H1 (cell line): ENCODE measurements around the gene LRRC37A. TPM values are rescaled to one million over a fixed set of nuclear protein-coding genes. Genes with fewer than 3 reads are reported as not detected.
"Not testable (repeated sequence)": the region's sequence is repeated elsewhere in the genome, so short reads cannot be mapped to it uniquely, and the experiment has no call there.

Experiments
- CTCF ChIA-PET: fragments of 300-600 bp; sonication (Branson Sonifier 250); formaldehyde crosslinking; loops from one replicate; lab custom pipeline; 2021; ENCODE audit not compliant: partially characterized antibody; lab: Charles Lee
- POLR2A ChIA-PET: fragments of 300-600 bp; sonication (Branson Sonifier 250); formaldehyde crosslinking; loops from one replicate; lab custom pipeline; 2021; ENCODE audit warnings: inconsistent platforms; ENCODE audit not compliant: partially characterized antibody; lab: Charles Lee
- DNase-seq, 2 experiments: peaks; one replicate each; pipeline versions ENCODE4 v3.0.0 to v3.0.0-alpha.2; 2010 to 2022; ENCODE audit warnings: low spot score in 2 of 2, low read depth in 1 of 2, mixed read lengths in 1 of 2
- FAIRE-seq: peaks from 2 replicates; lab custom pipeline; 2011; peaks lifted over from hg19 to GRCh38; lab: Jason Lieb, UNC
- H2AFZ ChIP-seq: 2 replicates; pipeline ENCODE4 v1.8.1; 2012; ENCODE audit warnings: low read length, inconsistent platforms
- H2AK5ac ChIP-seq: 2 replicates; pipeline ENCODE4 v1.6.1; 2013; ENCODE audit warnings: low read depth, low read length
- H2BK120ac ChIP-seq: replicated peaks from 2 replicates; pipeline ENCODE3; 2013; ENCODE audit warnings: low read depth, low read length, inconsistent platforms
- H2BK12ac ChIP-seq: 2 replicates; pipeline ENCODE4 v1.6.1; 2013; ENCODE audit warnings: low read depth, low read length
- H2BK15ac ChIP-seq: 2 replicates; pipeline ENCODE4 v1.6.1; 2013; ENCODE audit warnings: low read length
- H2BK20ac ChIP-seq: 2 replicates; pipeline ENCODE4 v1.6.1; 2013; ENCODE audit warnings: low read length
- H2BK5ac ChIP-seq: 2 replicates; pipeline ENCODE4 v1.6.1; 2013; ENCODE audit warnings: low read depth, low read length
- H3K14ac ChIP-seq: 2 replicates; pipeline ENCODE4 v1.6.1; 2013; ENCODE audit warnings: inconsistent platforms; ENCODE audit not compliant: insufficient read length
- H3K18ac ChIP-seq: 2 replicates; pipeline ENCODE4 v1.6.1; 2013; ENCODE audit warnings: low read length; ENCODE audit errors: extremely low read depth
- H3K23ac ChIP-seq: 2 replicates; pipeline ENCODE4 v1.6.1; 2013; ENCODE audit warnings: inconsistent platforms; ENCODE audit not compliant: insufficient read length
- H3K23me2 ChIP-seq: 2 replicates; pipeline ENCODE4 v1.6.1; 2013; ENCODE audit warnings: low read depth, low read length
- H3K27ac ChIP-seq: 2 replicates; pipeline ENCODE4 v1.6.1; 2011; ENCODE audit warnings: low read depth, low read length, inconsistent platforms
- H3K27me3 ChIP-seq, 4 experiments: replicated peaks in 1 of 4; 1 replicate in 1 of 4; 2 replicates in 3 of 4; pipeline versions ENCODE4 v1.6.1 to v1.8.1; 2011 to 2013; ENCODE audit warnings: low read length in 3 of 4, mild to moderate bottlenecking in 3 of 4, inconsistent platforms in 2 of 4, mixed read lengths in 2 of 4, moderate library complexity in 1 of 4; ENCODE audit not compliant: control insufficient read depth in 3 of 4, insufficient read depth in 3 of 4; ENCODE audit errors: extremely low read depth in 1 of 4
- H3K36me3 ChIP-seq, 4 experiments: 2 replicates each; pipeline versions ENCODE4 v1.6.1 to v1.8.1; 2011 to 2013; ENCODE audit warnings: mild to moderate bottlenecking in 4 of 4, low read length in 3 of 4, moderate library complexity in 2 of 4, control low read depth in 1 of 4, inconsistent platforms in 1 of 4; ENCODE audit not compliant: insufficient read depth in 4 of 4, control insufficient read depth in 2 of 4
- H3K4ac ChIP-seq: replicated peaks from 2 replicates; pipeline ENCODE3; 2013; ENCODE audit warnings: low read length, low read depth, mixed read lengths, inconsistent platforms; ENCODE audit not compliant: insufficient read length
- H3K4me1 ChIP-seq, 4 experiments: replicated peaks in 1 of 4; 1 replicate in 1 of 4; 2 replicates in 3 of 4; pipeline versions ENCODE4 v1.6.1 to v1.8.1; 2011 to 2013; ENCODE audit warnings: low read length in 3 of 4, inconsistent platforms in 2 of 4, mixed read lengths in 1 of 4; ENCODE audit not compliant: insufficient read depth in 4 of 4, control insufficient read depth in 3 of 4
- H3K4me2 ChIP-seq, 2 experiments: 2 replicates each; pipeline versions ENCODE4 v1.6.1 to v1.8.1; 2011 to 2013; ENCODE audit warnings: low read depth in 2 of 2, low read length in 2 of 2, control low read depth in 1 of 2, inconsistent platforms in 1 of 2, mild to moderate bottlenecking in 1 of 2; ENCODE audit not compliant: insufficient read depth in 1 of 2
- H3K4me3 ChIP-seq, 4 experiments: fragments of 200-600, 300-600 bp in 1 of 4; sonication (generic), shearing (Covaris generic), sonication (Bioruptor Twin) in 1 of 4; 2 replicates each; pipeline versions ENCODE4 v1.5.1 to v1.8.1; 2011 to 2016; ENCODE audit warnings: low read length in 4 of 4, low read depth in 3 of 4, control low read depth in 2 of 4, inconsistent platforms in 2 of 4, mild to moderate bottlenecking in 2 of 4, mixed read lengths in 1 of 4, moderate library complexity in 1 of 4; ENCODE audit not compliant: insufficient read depth in 2 of 4; ENCODE audit errors: extremely low read depth in 1 of 4
- H3K56ac ChIP-seq: replicated peaks from 2 replicates; pipeline ENCODE3; 2013; ENCODE audit warnings: low read depth, mild to moderate bottlenecking, mixed read lengths, low read length, inconsistent platforms; ENCODE audit not compliant: insufficient read length
- H3K79me1 ChIP-seq: 2 replicates; pipeline ENCODE4 v1.6.1; 2013; ENCODE audit warnings: low read depth, low read length, control low read depth
- H3K79me2 ChIP-seq, 2 experiments: 2 replicates each; pipeline versions ENCODE4 v1.6.1 to v1.8.1; 2012 to 2013; ENCODE audit warnings: low read length in 2 of 2, mild to moderate bottlenecking in 2 of 2, inconsistent platforms in 1 of 2; ENCODE audit not compliant: insufficient read depth in 2 of 2, control insufficient read depth in 1 of 2
- H3K9ac ChIP-seq, 4 experiments: replicated peaks in 1 of 4; 1 replicate in 1 of 4; 2 replicates in 3 of 4; pipeline versions ENCODE4 v1.6.1 to v1.8.1; 2011 to 2013; ENCODE audit warnings: low read depth in 3 of 4, low read length in 3 of 4, control low read depth in 2 of 4, mild to moderate bottlenecking in 2 of 4, moderate library complexity in 2 of 4, inconsistent platforms in 1 of 4; ENCODE audit errors: extremely low read depth in 1 of 4
- H3K9me3 ChIP-seq, 2 experiments: 2 replicates each; pipeline versions ENCODE4 v1.6.1 to v1.8.1; 2012 to 2013; ENCODE audit warnings: mild to moderate bottlenecking in 2 of 2, moderate library complexity in 2 of 2, control low read depth in 1 of 2, inconsistent platforms in 1 of 2, low read depth in 1 of 2, low read length in 1 of 2, mixed read lengths in 1 of 2; ENCODE audit not compliant: insufficient read depth in 2 of 2
- H4K20me1 ChIP-seq, 2 experiments: replicated peaks in 1 of 2; 2 replicates each; pipeline versions ENCODE3 to v1.8.1; 2011 to 2013; ENCODE audit warnings: inconsistent platforms in 2 of 2, low read length in 2 of 2, mild to moderate bottlenecking in 1 of 2; ENCODE audit not compliant: insufficient read depth in 2 of 2, control insufficient read depth in 1 of 2
- H4K5ac ChIP-seq: 2 replicates; pipeline ENCODE4 v1.6.1; 2013; ENCODE audit warnings: low read length, low read depth, mixed read lengths, inconsistent platforms; ENCODE audit not compliant: insufficient read length
- H4K8ac ChIP-seq: 2 replicates; pipeline ENCODE4 v1.8.0; 2013; ENCODE audit warnings: mild to moderate bottlenecking, moderate library complexity, low read length, inconsistent platforms; ENCODE audit not compliant: insufficient read depth; ENCODE audit errors: extremely low read depth
- H4K91ac ChIP-seq: replicated peaks from 2 replicates; pipeline ENCODE3; 2013; ENCODE audit warnings: low read length, mixed read lengths, inconsistent platforms; ENCODE audit not compliant: insufficient read length
- EZH2 ChIP-seq: fragments of 200-600 bp; sonication (generic); IDR thresholded peaks from 2 replicates; pipeline ENCODE4 v1.7.1; 2012; ENCODE audit warnings: low read depth, mild to moderate bottlenecking, moderate library complexity, low read length, inconsistent platforms; ENCODE audit not compliant: severe bottlenecking
- RNF2 ChIP-seq: fragments of 200-900, 300-1000 bp; sonication (generic); IDR thresholded peaks from 2 replicates; pipeline ENCODE4 v1.7.1; 2016; ENCODE audit warnings: borderline replicate concordance, low read depth, mild to moderate bottlenecking, antibody characterized with exemption, low read length; ENCODE audit not compliant: poor library complexity, severe bottlenecking; ENCODE audit errors: missing control alignments
- SAP30 ChIP-seq: fragments of 300-600 bp; sonication (generic); IDR thresholded peaks from 2 replicates; pipeline ENCODE4 v1.7.1; 2012; ENCODE audit warnings: low read length, moderate library complexity, mild to moderate bottlenecking, inconsistent platforms; ENCODE audit not compliant: insufficient read depth, insufficient replicate concordance
- SUZ12 ChIP-seq: fragments of 200-600 bp; sonication (generic); IDR thresholded peaks from 2 replicates; pipeline ENCODE4 v1.6.1; 2012; ENCODE audit warnings: mild to moderate bottlenecking, inconsistent platforms, low read length, moderate library complexity, mixed read lengths
- YY1 ChIP-seq: IDR thresholded peaks from 2 replicates; pipeline ENCODE4 v1.6.1; 2011; ENCODE audit warnings: low read depth, mild to moderate bottlenecking, low read length
- WGBS, 2 experiments: shearing (Covaris generic) in 1 of 2; methylation state at CpG; one replicate each; pipeline versions ENCODE4 v1.1.6 to v1.1.7; 2013 to 2015; ENCODE audit warnings: low lambda C conversion rate in 2 of 2, mixed read lengths in 2 of 2, inconsistent platforms in 1 of 2, low coverage in 1 of 2, missing lambda C conversion rate in 1 of 2; ENCODE audit not compliant: insufficient replicate concordance in 2 of 2, insufficient coverage in 1 of 2, insufficient read length in 1 of 2; ENCODE audit errors: extremely low coverage in 1 of 2, missing lambda C conversion rate in 1 of 2; 5-methylcytosine and 5-hydroxymethylcytosine counted together
- polyA plus RNA-seq, 7 experiments: library from polyadenylated mRNA; depleted of rRNA in 3 of 7; stranded (reverse) in 5 of 7; unstranded in 2 of 7; fragments of >200 nt in 5 of 7; fragments of 200-250 nt in 2 of 7; gene quantifications; 1 replicate in 5 of 7; 2 replicates in 1 of 7; 4 replicates in 1 of 7; pipeline versions ENCODE4 v1.2.1 to v1.2.3, GENCODE V29; 2011 to 2013; ENCODE audit warnings: missing spikeins in 2 of 7, mixed read lengths in 2 of 7
- total RNA-seq: library from RNA; stranded (reverse); fragmentation: NEBNext Ultra II Directional; extraction: Animal tissue kit (Norgen Biotek cat#: 25700); gene quantifications from 2 replicates; pipeline ENCODE4 v1.2.1, GENCODE V29; 2021
- TF ChIP-seq, protein P1 (sequence below): IDR thresholded peaks from 2 replicates; pipeline ENCODE4 v1.6.1; 2012; ENCODE audit warnings: inconsistent platforms
- TF ChIP-seq, protein P2 (sequence below), 3 experiments: IDR thresholded peaks; 1 replicate in 2 of 3; 2 replicates in 1 of 3; pipeline versions ENCODE4 v1.5.1 to v1.6.1; 2011; ENCODE audit warnings: low read length in 3 of 3, mild to moderate bottlenecking in 3 of 3, inconsistent platforms in 2 of 3, low read depth in 1 of 3, moderate library complexity in 1 of 3; ENCODE audit not compliant: insufficient read depth in 1 of 3; ENCODE audit errors: control extremely low read depth in 1 of 3

Gene LRRC37A
- total and polyA plus RNA-seq, 2 of the 8 experiments (the other 6 are each of a cell fraction or from before 2014, with no cell fraction given): 1.4 to 2.9 TPM

GRCh38 chr17:46266063-46266655, 28.8 kb upstream of the LRRC37A start:
- H3K36me3 ChIP-seq, H2BK15ac ChIP-seq, H3K4ac ChIP-seq, H2BK12ac ChIP-seq, H3K56ac ChIP-seq, H2BK5ac ChIP-seq, H2BK20ac ChIP-seq, H3K14ac ChIP-seq, H3K4me1 ChIP-seq, H3K23ac ChIP-seq, H4K91ac ChIP-seq, H4K5ac ChIP-seq, H3K79me2 ChIP-seq, FAIRE-seq, H4K20me1 ChIP-seq, H2BK120ac ChIP-seq, H2AK5ac ChIP-seq, H3K79me1 ChIP-seq, H3K27ac ChIP-seq, H3K9me3 ChIP-seq: not testable (repeated sequence)
- POLR2A ChIA-PET: interaction anchor here (0.9 to 1.5 kb wide), 5 partner anchors 9 to 432 kb away, joined by 3 to 5 read pairs (median 3); partner anchors contain the start of gene KANSL1
- peak in 1 of 2 experiments; percentile 87 for DNase-seq
- peak overlapping the region; percentile 85 to 93 for H3K4me2 ChIP-seq
- peak overlapping the region; percentile 40; the same call in 1 of the 2 replicates for H4K8ac ChIP-seq
- H3K27me3 ChIP-seq: peaks cover 14 to 46% (median 40%) of the 10 kb centered on the region in 4 experiments
- H3K18ac ChIP-seq: 0 out of 2 replicates have a peak overlapping the region, but pooled peaks have one; percentile 10
- H3K23me2 ChIP-seq: peaks cover 15% of the 10 kb centered on the region
- CTCF ChIA-PET: interaction anchor here (1.2 to 4.6 kb wide), 5 partner anchors 21 to 680 kb away, joined by 3 to 30 read pairs (median 5); no protein-coding TSS in a partner anchor
- peak overlapping the region; percentile 64 to 95 (median 72) for H3K4me3 ChIP-seq
- peak overlapping the region; percentile 24 for H2AFZ ChIP-seq
- WGBS, 2 experiments: 8% methylated on average over 21 of the region's 21 CpGs; no CpG with 5 or more reads in 1 of the 2 experiments
- peak overlapping the region in 3 of 4 experiments; percentile 7 to 52 (median 13); a peak in 5 of 7 replicates for H3K9ac ChIP-seq
- TF ChIP-seq SAP30 (peak; percentile 83), SUZ12 (peak; percentile 76; the same call in 1 of the 2 replicates), EZH2 (peak; percentile 67), RNF2 (peak; percentile 60), YY1 (peak; percentile 45; the same call in 1 of the 2 replicates)
- TF ChIP-seq, protein P1, sequence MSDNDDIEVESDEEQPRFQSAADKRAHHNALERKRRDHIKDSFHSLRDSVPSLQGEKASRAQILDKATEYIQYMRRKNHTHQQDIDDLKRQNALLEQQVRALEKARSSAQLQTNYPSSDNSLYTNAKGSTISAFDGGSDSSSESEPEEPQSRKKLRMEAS: peak; percentile 87
- TF ChIP-seq, protein P2, sequence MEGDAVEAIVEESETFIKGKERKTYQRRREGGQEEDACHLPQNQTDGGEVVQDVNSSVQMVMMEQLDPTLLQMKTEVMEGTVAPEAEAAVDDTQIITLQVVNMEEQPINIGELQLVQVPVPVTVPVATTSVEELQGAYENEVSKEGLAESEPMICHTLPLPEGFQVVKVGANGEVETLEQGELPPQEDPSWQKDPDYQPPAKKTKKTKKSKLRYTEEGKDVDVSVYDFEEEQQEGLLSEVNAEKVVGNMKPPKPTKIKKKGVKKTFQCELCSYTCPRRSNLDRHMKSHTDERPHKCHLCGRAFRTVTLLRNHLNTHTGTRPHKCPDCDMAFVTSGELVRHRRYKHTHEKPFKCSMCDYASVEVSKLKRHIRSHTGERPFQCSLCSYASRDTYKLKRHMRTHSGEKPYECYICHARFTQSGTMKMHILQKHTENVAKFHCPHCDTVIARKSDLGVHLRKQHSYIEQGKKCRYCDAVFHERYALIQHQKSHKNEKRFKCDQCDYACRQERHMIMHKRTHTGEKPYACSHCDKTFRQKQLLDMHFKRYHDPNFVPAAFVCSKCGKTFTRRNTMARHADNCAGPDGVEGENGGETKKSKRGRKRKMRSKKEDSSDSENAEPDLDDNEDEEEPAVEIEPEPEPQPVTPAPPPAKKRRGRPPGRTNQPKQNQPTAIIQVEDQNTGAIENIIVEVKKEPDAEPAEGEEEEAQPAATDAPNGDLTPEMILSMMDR (IDR thresholded peaks at IDR 0.05; ENCODE audit: control extremely low read depth in 1 of 3, insufficient read depth in 1 of 3, low read depth in 1 of 3, low read length in 3 of 3): peak in 1 of 3 experiments; percentile 6; a peak in 1 of 4 replicates
